Medulla oblongata (tissue), 1 donor: ENCODE results near the gene ZMYND8.
"Not testable (repeated sequence)": the region's sequence is repeated elsewhere in the genome, so short reads cannot be mapped to it uniquely, and the experiment has no call there.

Experiments
- DNase-seq: peaks from one replicate; pipeline ENCODE4 v3.0.0-alpha.2; 2015; ENCODE audit errors: extremely low spot score

The ZMYND8 gene

GRCh38 chr20:47246061-47246777 lies 110.3 kb downstream of the ZMYND8 start:
- DNase-seq = no peak

- not testable (repeated sequence) for DNase-seq
These were observed 111.3 kb downstream of the ZMYND8 start for GRCh38 chr20:47245166-47245565.

GRCh38 chr20:47244451-47244850 lies 112.0 kb downstream of the ZMYND8 start:
- no peak for DNase-seq

- no peak for DNase-seq
These were observed 112.8 kb downstream of the ZMYND8 start for GRCh38 chr20:47243532-47244305.

GRCh38 chr20:47243003-47243402 lies 113.5 kb downstream of the ZMYND8 start:
- DNase-seq = no peak

GRCh38 chr20:47241345-47241781 lies 115.1 kb downstream of the ZMYND8 start:
- no peak for DNase-seq

GRCh38 chr20:47240096-47240495 lies 116.4 kb downstream of the ZMYND8 start:
- not testable (repeated sequence) for DNase-seq

- DNase-seq = no peak
These were observed 116.8 kb downstream of the ZMYND8 start for GRCh38 chr20:47239719-47240067.

GRCh38 chr20:47238780-47239718 lies 117.5 kb downstream of the ZMYND8 start:
- DNase-seq = no peak

- no peak for DNase-seq
These were observed 118.8 kb downstream of the ZMYND8 start for GRCh38 chr20:47237715-47238114.

GRCh38 chr20:47236639-47236900 lies 119.9 kb downstream of the ZMYND8 start:
- no peak for DNase-seq

- no peak for DNase-seq
These were observed 120.5 kb downstream of the ZMYND8 start for GRCh38 chr20:47235853-47236638.

- no peak for DNase-seq
These were observed 121.4 kb downstream of the ZMYND8 start for GRCh38 chr20:47235111-47235510.

- DNase-seq = no peak
These were observed 122.9 kb downstream of the ZMYND8 start for GRCh38 chr20:47233333-47234188.

GRCh38 chr20:47232518-47232917 lies 124.0 kb downstream of the ZMYND8 start:
- no peak for DNase-seq

GRCh38 chr20:47231382-47232039 lies 125.0 kb downstream of the ZMYND8 start:
- no peak for DNase-seq

- no peak for DNase-seq
These were observed 125.7 kb downstream of the ZMYND8 start for GRCh38 chr20:47230811-47231256.

- no peak for DNase-seq
These were observed 127.8 kb downstream of the ZMYND8 start for GRCh38 chr20:47228654-47229053.

GRCh38 chr20:47227576-47227975 lies 128.9 kb downstream of the ZMYND8 start:
- no peak for DNase-seq

- DNase-seq = no peak
These were observed 129.4 kb downstream of the ZMYND8 start for GRCh38 chr20:47227119-47227518.
